LNCAP (cell line): ENCODE measurements around the gene SMYD3.

Source experiments
- TF ChIP-seq, protein P1 (sequence below): fragments of 450-650 bp; IDR thresholded peaks from 2 replicates; pipeline ENCODE4 v1.5.1; 2017; ENCODE audit warnings: mild to moderate bottlenecking

Gene SMYD3

DNA sequence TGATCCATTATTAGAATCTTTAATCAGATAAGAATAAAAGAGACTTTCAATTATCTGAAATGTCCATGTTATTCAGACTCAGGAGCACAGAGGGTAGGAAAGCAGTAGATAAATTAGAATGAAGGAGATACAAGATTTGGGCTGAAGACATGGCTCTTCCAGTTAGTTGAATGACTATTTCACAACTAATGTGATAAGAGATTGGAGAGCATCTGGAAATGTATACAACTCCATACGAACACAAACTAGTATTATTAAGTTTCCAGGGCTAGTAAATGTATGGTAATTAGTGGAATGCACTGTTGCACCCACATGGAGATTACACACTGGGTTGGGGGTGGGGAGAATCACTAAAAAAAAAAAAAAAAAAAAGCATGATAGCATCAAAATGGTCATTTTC is 734.3 kb downstream of the SMYD3 start:
- TF ChIP-seq, protein P1, sequence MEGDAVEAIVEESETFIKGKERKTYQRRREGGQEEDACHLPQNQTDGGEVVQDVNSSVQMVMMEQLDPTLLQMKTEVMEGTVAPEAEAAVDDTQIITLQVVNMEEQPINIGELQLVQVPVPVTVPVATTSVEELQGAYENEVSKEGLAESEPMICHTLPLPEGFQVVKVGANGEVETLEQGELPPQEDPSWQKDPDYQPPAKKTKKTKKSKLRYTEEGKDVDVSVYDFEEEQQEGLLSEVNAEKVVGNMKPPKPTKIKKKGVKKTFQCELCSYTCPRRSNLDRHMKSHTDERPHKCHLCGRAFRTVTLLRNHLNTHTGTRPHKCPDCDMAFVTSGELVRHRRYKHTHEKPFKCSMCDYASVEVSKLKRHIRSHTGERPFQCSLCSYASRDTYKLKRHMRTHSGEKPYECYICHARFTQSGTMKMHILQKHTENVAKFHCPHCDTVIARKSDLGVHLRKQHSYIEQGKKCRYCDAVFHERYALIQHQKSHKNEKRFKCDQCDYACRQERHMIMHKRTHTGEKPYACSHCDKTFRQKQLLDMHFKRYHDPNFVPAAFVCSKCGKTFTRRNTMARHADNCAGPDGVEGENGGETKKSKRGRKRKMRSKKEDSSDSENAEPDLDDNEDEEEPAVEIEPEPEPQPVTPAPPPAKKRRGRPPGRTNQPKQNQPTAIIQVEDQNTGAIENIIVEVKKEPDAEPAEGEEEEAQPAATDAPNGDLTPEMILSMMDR, result no peak

DNA sequence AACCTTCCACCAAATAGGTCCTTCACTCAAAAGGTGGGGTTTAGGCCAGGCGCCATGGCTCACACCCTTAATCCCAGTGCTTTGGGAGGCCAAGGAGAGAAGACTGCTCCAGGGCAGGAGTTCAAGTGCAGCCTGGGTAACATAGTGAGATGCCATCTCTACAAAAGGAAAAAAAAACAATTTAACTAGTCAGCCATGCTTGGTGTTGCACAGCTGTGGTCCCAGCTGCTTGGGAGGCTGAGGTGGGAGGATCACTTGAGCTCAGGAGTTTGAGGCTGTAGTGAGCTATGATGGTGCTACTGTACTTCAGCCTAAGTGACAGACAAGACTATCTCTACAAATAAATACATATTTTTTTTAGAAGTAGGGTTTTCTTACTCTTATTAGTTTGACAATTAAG is 734.8 kb downstream of the SMYD3 start:
- TF ChIP-seq, protein P1, result no peak

DNA sequence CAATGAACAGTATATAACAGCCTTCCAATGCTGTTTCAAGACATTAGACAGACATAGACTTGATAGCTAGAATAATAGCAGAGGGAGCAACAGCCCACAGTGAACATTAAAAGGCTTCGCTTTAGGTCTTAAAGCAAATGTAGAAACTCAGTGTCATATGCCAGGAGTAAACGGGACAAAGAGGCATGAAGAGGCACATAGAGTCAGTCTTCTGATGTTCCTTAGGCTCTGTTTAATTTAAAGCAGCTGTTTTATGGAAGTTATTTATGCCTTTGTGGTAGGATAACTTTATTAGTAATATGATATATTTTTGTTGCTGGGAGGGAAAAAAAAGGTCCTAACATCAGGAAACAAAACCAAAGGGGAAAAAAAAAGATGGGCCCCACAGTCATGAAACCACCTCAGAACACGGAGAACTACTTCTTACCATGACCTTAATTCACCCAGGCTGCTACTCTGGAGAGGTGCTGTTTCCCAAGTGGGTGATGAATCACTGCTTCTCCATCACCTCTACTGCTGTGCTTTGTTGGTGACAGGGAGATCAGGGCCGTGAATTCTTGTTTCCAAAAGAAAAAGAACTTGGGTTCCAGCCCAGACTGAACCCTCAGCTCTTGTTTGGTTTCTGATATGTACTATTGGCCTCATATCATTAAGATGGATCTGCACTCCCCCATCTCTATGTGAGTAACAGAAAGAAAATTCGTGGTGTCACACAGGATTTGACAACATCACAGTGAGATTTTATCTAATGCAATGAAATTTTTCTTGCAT is 735.4 kb downstream of the SMYD3 start:
- TF ChIP-seq, protein P1, result no peak

DNA sequence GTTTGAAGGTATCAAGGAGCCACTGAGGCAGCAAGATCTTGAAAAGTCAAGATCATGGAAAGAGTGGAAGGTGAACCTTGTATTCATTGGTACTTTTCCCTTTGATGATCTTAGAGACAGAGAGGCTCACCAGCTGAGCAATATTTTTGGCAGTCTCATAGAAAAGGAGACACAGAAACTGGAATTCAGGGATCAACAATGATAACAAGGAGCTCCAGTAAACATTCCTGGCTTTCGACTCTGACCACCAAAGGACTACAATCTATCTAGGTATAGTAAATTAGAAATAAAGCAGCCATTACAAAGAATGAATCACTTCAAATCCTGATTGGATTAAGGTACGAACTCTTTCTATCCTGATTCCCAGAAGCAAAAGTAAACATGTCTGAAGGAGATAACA is 736.9 kb downstream of the SMYD3 start:
- TF ChIP-seq, protein P1, result no peak

DNA sequence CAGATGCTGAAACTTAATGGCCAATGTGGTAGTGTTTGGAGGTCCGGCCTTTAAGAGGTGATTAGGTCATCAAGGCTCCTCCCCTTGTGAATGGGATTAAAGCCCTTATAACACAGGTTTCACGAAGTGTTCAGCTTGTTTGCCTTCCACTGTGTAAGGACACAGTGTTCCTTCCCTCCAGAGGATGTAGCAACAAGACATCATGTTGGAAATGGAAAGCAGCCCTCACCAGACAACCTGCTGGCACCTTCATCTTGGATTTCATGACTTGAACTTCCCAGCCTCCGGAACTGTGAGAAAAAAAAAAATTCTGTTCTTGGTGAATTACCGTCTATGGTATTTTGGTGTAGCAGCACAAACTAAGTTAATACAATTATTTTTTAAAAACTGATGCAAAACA is 738.5 kb downstream of the SMYD3 start:
- TF ChIP-seq, protein P1, result no peak

DNA sequence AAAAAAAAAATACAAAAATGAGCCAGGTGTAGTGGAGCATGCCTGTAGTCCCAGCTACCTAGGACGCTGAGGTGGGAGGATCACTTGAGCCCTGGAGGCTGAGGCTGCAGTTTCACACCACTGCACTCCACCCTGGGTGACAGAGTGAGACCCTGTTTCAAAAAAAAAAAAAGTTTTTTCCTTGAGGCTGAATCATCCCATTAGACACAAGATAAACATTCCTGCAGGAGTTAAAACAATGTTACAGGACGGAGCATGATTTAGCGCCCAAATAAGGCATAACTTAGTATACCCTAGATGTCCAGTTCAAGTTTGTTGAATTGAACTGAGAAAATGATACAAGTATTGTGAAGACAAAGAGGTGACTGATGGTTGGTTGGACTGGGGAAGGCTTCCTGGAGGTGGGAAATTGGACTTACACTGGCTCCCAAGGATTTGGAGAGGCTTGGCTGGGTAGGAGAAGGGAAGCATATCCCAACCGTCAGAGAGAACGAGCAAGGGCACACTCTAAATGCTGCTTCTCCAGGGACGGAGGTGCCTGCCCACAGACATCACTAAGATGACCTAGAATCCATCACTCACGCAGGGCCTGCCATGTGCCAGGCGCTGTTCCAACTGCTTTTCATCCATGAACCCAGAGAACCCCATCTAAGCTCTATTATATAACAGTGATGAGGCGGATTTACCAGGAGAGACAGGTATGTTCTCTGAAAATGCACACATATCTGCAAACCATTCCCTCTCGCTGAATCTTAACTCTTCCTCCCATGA is 741.7 kb downstream of the SMYD3 start:
- TF ChIP-seq, protein P1, result no peak

DNA sequence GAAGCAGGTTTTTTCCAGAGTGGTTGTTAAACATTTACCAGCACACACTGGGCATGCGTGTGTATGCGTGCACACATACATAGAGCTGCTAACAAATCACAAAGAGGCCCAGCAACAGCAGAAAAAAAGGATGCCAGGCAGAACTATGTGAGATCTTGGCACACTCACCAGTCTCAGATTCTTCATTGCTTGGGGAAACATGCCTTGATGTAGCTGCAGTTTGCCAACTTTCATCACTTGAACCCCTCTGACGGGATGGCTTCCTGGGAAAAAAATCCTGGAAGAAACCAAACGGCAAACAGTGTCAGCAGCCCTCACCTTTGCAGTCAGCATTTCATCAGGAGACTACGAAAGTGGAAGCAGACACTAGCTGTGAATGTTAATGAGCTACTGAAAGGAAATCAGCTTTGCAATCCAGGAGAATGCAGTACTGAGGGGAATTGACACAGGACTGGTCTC is 743.2 kb downstream of the SMYD3 start:
- TF ChIP-seq, protein P1, result no peak
